MM.1S (cell line): Measurements from ENCODE around the gene SREBF2.

ENCODE experiments used
- DNase-seq: peaks from one replicate; pipeline ENCODE4 v3.0.0-alpha.2; 2015
- H2AFZ ChIP-seq: fragments of 300-600 bp; sonication (generic); 2 replicates; pipeline ENCODE4 v1.6.0; 2016; ENCODE audit warnings: antibody characterized with exemption, low read length
- H3F3A ChIP-seq: fragments of 300-600 bp; sonication (generic); 2 replicates; pipeline ENCODE4 v1.6.1; 2016; ENCODE audit warnings: mild to moderate bottlenecking, antibody characterized with exemption, low read length, moderate library complexity, mixed read lengths; ENCODE audit not compliant: insufficient read depth
- H3K27ac ChIP-seq: fragments of 300-600 bp; sonication (generic); 2 replicates; pipeline ENCODE4 v1.5.1; 2016; ENCODE audit warnings: mild to moderate bottlenecking, low read length
- H3K27me3 ChIP-seq: fragments of 300-600 bp; sonication (generic); replicated peaks from 2 replicates; pipeline ENCODE4 v1.6.0; 2016; ENCODE audit warnings: low read length; ENCODE audit not compliant: insufficient read depth
- H3K36me3 ChIP-seq: fragments of 300-600 bp; sonication (generic); replicated peaks from 2 replicates; pipeline ENCODE4 v1.6.1; 2016; ENCODE audit warnings: mild to moderate bottlenecking, low read length, mixed read lengths; ENCODE audit not compliant: insufficient read depth
- H3K4me1 ChIP-seq: fragments of 300-600 bp; sonication (generic); 2 replicates; pipeline ENCODE4 v1.6.1; 2016; ENCODE audit warnings: low read length, mixed read lengths
- H3K4me2 ChIP-seq: fragments of 300-600 bp; sonication (generic); 2 replicates; pipeline ENCODE4 v1.6.0; 2016; ENCODE audit warnings: low read depth, low read length
- H3K4me3 ChIP-seq: fragments of 300-600 bp; sonication (generic); 2 replicates; pipeline ENCODE4 v1.5.1; 2016; ENCODE audit warnings: low read length, mixed read lengths
- H3K79me2 ChIP-seq: fragments of 300-600 bp; sonication (generic); 2 replicates; pipeline ENCODE4 v1.6.1; 2016; ENCODE audit warnings: mixed run types, low read length, mixed read lengths
- H3K9ac ChIP-seq: fragments of 300-600 bp; sonication (generic); 2 replicates; pipeline ENCODE4 v1.6.1; 2016; ENCODE audit warnings: low read length, mixed read lengths
- H3K9me2 ChIP-seq: fragments of 300-600 bp; sonication (generic); replicated peaks from 2 replicates; pipeline ENCODE4 v1.6.1; 2016; ENCODE audit warnings: mild to moderate bottlenecking, low read length, mixed read lengths; ENCODE audit not compliant: insufficient read depth
- H3K9me3 ChIP-seq: fragments of 300-600 bp; sonication (generic); replicated peaks from 2 replicates; pipeline ENCODE4 v1.6.1; 2016; ENCODE audit warnings: mild to moderate bottlenecking, low read length, mixed read lengths; ENCODE audit not compliant: insufficient read depth
- H4K20me1 ChIP-seq: fragments of 300-600 bp; sonication (generic); 2 replicates; pipeline ENCODE4 v1.6.1; 2016; ENCODE audit warnings: mild to moderate bottlenecking, low read length, moderate library complexity, mixed read lengths; ENCODE audit not compliant: insufficient read depth
- CTCF ChIP-seq: fragments of 300-600 bp; sonication (generic); IDR thresholded peaks from 2 replicates; pipeline ENCODE4 v1.5.1; 2016; ENCODE audit warnings: antibody characterized with exemption, low read length, mixed read lengths
- EZH2 ChIP-seq: fragments of 300-600 bp; sonication (generic); optimal IDR thresholded peaks from 2 replicates; pipeline ENCODE3; 2017; ENCODE audit warnings: low read depth, mild to moderate bottlenecking, antibody characterized with exemption, low read length, mixed read lengths
- EZH2phosphoT487 ChIP-seq: fragments of 300-600 bp; sonication (generic); IDR thresholded peaks from 2 replicates; pipeline ENCODE4 v1.6.1; 2018; ENCODE audit warnings: antibody characterized with exemption, low read length

SREBF2 gene

GRCh38 chr22:41922940-41923594 lies 90.2 kb downstream of the SREBF2 start:
- no peaks in the 10 kb centered on the region for H3F3A ChIP-seq
- no peaks in the 10 kb centered on the region for H3K9me3 ChIP-seq
- no peak for DNase-seq
- no peaks in the 10 kb centered on the region for H4K20me1 ChIP-seq
- H3K27me3 ChIP-seq = peaks cover 37% of the 10 kb centered on the region
- H3K4me2 ChIP-seq = no peak overlapping the region
- H3K27ac ChIP-seq = no peak overlapping the region
- H3K9ac ChIP-seq = no peak overlapping the region
- H3K9me2 ChIP-seq = no peaks in the 10 kb centered on the region
- H3K36me3 ChIP-seq = no peaks in the 10 kb centered on the region
- H3K79me2 ChIP-seq = no peaks in the 10 kb centered on the region
- H3K4me1 ChIP-seq = peaks cover 11% of the 10 kb centered on the region; the same call in 1 of the 2 replicates
- no peak overlapping the region for H3K4me3 ChIP-seq
- no peak for TF ChIP-seq EZH2phosphoT487
- TF ChIP-seq EZH2 = no peak
- TF ChIP-seq CTCF = no peak
- H2AFZ ChIP-seq = no peak overlapping the region

- no peaks in the 10 kb centered on the region for H3F3A ChIP-seq
- H3K9me3 ChIP-seq = no peaks in the 10 kb centered on the region
- H3K9me2 ChIP-seq = no peaks in the 10 kb centered on the region
- H3K79me2 ChIP-seq = no peaks in the 10 kb centered on the region
- no peaks in the 10 kb centered on the region for H4K20me1 ChIP-seq
- H3K4me1 ChIP-seq = peaks cover 11% of the 10 kb centered on the region; the same call in 1 of the 2 replicates
- no peaks in the 10 kb centered on the region for H3K36me3 ChIP-seq
- no peak overlapping the region for H3K9ac ChIP-seq
- TF ChIP-seq CTCF (no peak), EZH2 (no peak), EZH2phosphoT487 (no peak)
- H3K4me2 ChIP-seq = no peak overlapping the region
- H3K27me3 ChIP-seq = peaks cover 37% of the 10 kb centered on the region
- no peak for DNase-seq
- no peak overlapping the region for H2AFZ ChIP-seq
- H3K27ac ChIP-seq = no peak overlapping the region
- H3K4me3 ChIP-seq = no peak overlapping the region
Observed at GRCh38 chr22:41923595-41924276, 90.8 kb downstream of the SREBF2 start.

- Histone ChIP-seq H3K79me2 (no peaks in the 10 kb centered on the region), H3K27ac (no peak overlapping the region), H3K4me3 (no peak overlapping the region; the same call in 1 of the 2 replicates), H3K4me2 (peak overlapping the region; percentile 60; the same call in 1 of the 2 replicates), H4K20me1 (no peaks in the 10 kb centered on the region), H3K4me1 (no peaks in the 10 kb centered on the region), H3K9me3 (no peaks in the 10 kb centered on the region), H3K9me2 (no peaks in the 10 kb centered on the region), H3K27me3 (peaks cover 37% of the 10 kb centered on the region), H3K9ac (no peak overlapping the region), H3F3A (peaks cover 5% of the 10 kb centered on the region), H3K36me3 (no peaks in the 10 kb centered on the region), H2AFZ (no peak overlapping the region)
- DNase-seq = peak; percentile 54
- TF ChIP-seq EZH2phosphoT487 (no peak), CTCF (peak; percentile 66), EZH2 (no peak)
Observed at GRCh38 chr22:41925783-41926460, 93.0 kb downstream of the SREBF2 start.
